Right atrium auricular region (tissue), 2 donors: ENCODE measurements around the gene ALG14. TPM values are rescaled to one million over a fixed set of nuclear protein-coding genes. Genes with fewer than 3 reads are reported as not detected.

Experiments used
- DNase-seq: peaks from one replicate; pipeline ENCODE4 v3.0.0-alpha.2; 2019; ENCODE audit warnings: low spot score
- H3K27ac ChIP-seq, 2 donors: fragments of 200-600 bp; sonication (generic); 1 replicate in 1 of 2; 2 replicates in 1 of 2; pipeline ENCODE4 v1.5.1; 2016 to 2019
- H3K27me3 ChIP-seq, 2 donors: fragments of 200-600 bp; sonication (generic); one replicate each; pipeline versions ENCODE4 v1.5.1 to v1.6.0; 2017 to 2019
- H3K36me3 ChIP-seq: fragments of 200-600 bp; sonication (generic); one replicate; pipeline ENCODE4 v1.5.1; 2016
- H3K4me1 ChIP-seq, 2 donors: fragments of 200-600 bp; sonication (generic); one replicate each; pipeline versions ENCODE4 v1.5.1 to v1.6.0; 2017 to 2019
- H3K4me3 ChIP-seq, 2 donors: fragments of 200-600 bp; sonication (generic); 1 replicate in 1 of 2; 2 replicates in 1 of 2; pipeline ENCODE4 v1.5.1; 2017 to 2019; ENCODE audit warnings: mild to moderate bottlenecking in 1 of 2, moderate library complexity in 1 of 2
- H3K9me3 ChIP-seq, 2 donors: fragments of 200-600 bp; sonication (generic); one replicate each; pipeline ENCODE4 v1.5.1; 2019
- CTCF ChIP-seq, 2 donors: fragments of 200-600 bp; sonication (generic); IDR thresholded peaks; one replicate each; pipeline ENCODE4 v1.5.1; 2019; ENCODE audit warnings: antibody characterized with exemption in 2 of 2
- total RNA-seq, 2 donors: library from RNA; depleted of rRNA; stranded (reverse); fragments of >200 nt; gene quantifications; one replicate each; pipeline ENCODE4 v1.1.0, GENCODE V29; 2016

ALG14 gene
- total RNA-seq, 2 donors from 2014 or later: 0.74 to 0.79 TPM

- H3K27ac ChIP-seq: no peak overlapping the region
- H3K27me3 ChIP-seq: no peaks in the 10 kb centered on the region
- no peak for DNase-seq
- peaks cover 0 to 16% of the 10 kb centered on the region in 2 donors for H3K4me1 ChIP-seq
- no peak for TF ChIP-seq CTCF (IDR thresholded peaks at IDR 0.05)
- H3K36me3 ChIP-seq: no peaks in the 10 kb centered on the region
- H3K9me3 ChIP-seq: no peaks in the 10 kb centered on the region
- H3K4me3 ChIP-seq: no peak overlapping the region
These were observed 33.3 kb downstream of the ALG14 start for GRCh38 chr1:95039360-95040031.

GRCh38 chr1:95035536-95035935 lies 37.2 kb downstream of the ALG14 start:
- no peak overlapping the region for H3K4me3 ChIP-seq
- H3K36me3 ChIP-seq: no peaks in the 10 kb centered on the region
- no peaks in the 10 kb centered on the region for H3K9me3 ChIP-seq
- H3K27me3 ChIP-seq: no peaks in the 10 kb centered on the region
- TF ChIP-seq CTCF (IDR thresholded peaks at IDR 0.05): no peak
- H3K27ac ChIP-seq: no peak overlapping the region
- no peak for DNase-seq
- H3K4me1 ChIP-seq: no peaks in the 10 kb centered on the region

- Histone ChIP-seq H3K27ac (no peak overlapping the region), H3K27me3 (no peaks in the 10 kb centered on the region), H3K4me3 (no peak overlapping the region), H3K36me3 (no peaks in the 10 kb centered on the region), H3K4me1 (no peaks in the 10 kb centered on the region), H3K9me3 (peaks cover 0 to 2% of the 10 kb centered on the region in 2 donors)
- TF ChIP-seq CTCF (IDR thresholded peaks at IDR 0.05): no peak
- DNase-seq: no peak
These were observed 38.2 kb downstream of the ALG14 start for GRCh38 chr1:95034506-95034905.

- H3K36me3 ChIP-seq: no peaks in the 10 kb centered on the region
- no peaks in the 10 kb centered on the region for H3K4me1 ChIP-seq
- H3K9me3 ChIP-seq: peaks cover 0 to 9% of the 10 kb centered on the region in 2 donors
- H3K27ac ChIP-seq: no peak overlapping the region
- H3K27me3 ChIP-seq: no peaks in the 10 kb centered on the region
- TF ChIP-seq CTCF (IDR thresholded peaks at IDR 0.05): no peak
- H3K4me3 ChIP-seq: no peak overlapping the region
- no peak for DNase-seq
These were observed 38.9 kb downstream of the ALG14 start for GRCh38 chr1:95033843-95034242.

GRCh38 chr1:95029532-95029931 lies 43.2 kb downstream of the ALG14 start:
- TF ChIP-seq CTCF (IDR thresholded peaks at IDR 0.05): no peak
- Histone ChIP-seq H3K4me3 (no peak overlapping the region), H3K9me3 (peaks cover 0 to 18% of the 10 kb centered on the region in 2 donors), H3K4me1 (no peaks in the 10 kb centered on the region), H3K27me3 (no peaks in the 10 kb centered on the region), H3K27ac (no peak overlapping the region), H3K36me3 (peaks cover 9% of the 10 kb centered on the region)
- DNase-seq: no peak

- TF ChIP-seq CTCF (IDR thresholded peaks at IDR 0.05): no peak
These were observed 43.8 kb downstream of the ALG14 start for GRCh38 chr1:95028954-95029353.

More at GRCh38 chr1:95028954-95029353, 43.8 kb downstream of the ALG14 start:
- no peak for DNase-seq
- Histone ChIP-seq H3K4me3 (no peak overlapping the region), H3K27ac (no peak overlapping the region), H3K9me3 (peaks cover 0 to 18% of the 10 kb centered on the region in 2 donors), H3K4me1 (no peaks in the 10 kb centered on the region), H3K27me3 (no peaks in the 10 kb centered on the region), H3K36me3 (peaks cover 9% of the 10 kb centered on the region)
